ENCODE results near the gene PSMG2.

GRCh38 chr18:12737243-12737902 lies 34.5 kb downstream of the PSMG2 start:
- TF ChIP-seq CSDC2 (CRISPR knock-in tag; IDR thresholded peaks at IDR 0.05) = no peak
- TF ChIP-seq ZFP30 (CRISPR knock-in tag; IDR thresholded peaks at IDR 0.05) = no peak
- no peak for TF ChIP-seq GLIS3 (CRISPR knock-in tag; IDR thresholded peaks at IDR 0.05)
- no peak for TF ChIP-seq ZNF70 (CRISPR knock-in tag; IDR thresholded peaks at IDR 0.05)
- no peak for TF ChIP-seq ZNF8 (CRISPR knock-in tag; IDR thresholded peaks at IDR 0.05)
- TF ChIP-seq TCF4 (CRISPR knock-in tag; IDR thresholded peaks at IDR 0.05; ENCODE audit: borderline replicate concordance) = no peak
- TF ChIP-seq ZFP3 (CRISPR knock-in tag; IDR thresholded peaks at IDR 0.05) = no peak
- TF ChIP-seq ZNF565 (CRISPR knock-in tag; conservative IDR thresholded peaks at IDR 0.05; ENCODE audit: low read depth) = no peak
